Stomach (tissue), 9 donors: ENCODE measurements around the gene ZNF280D. TPM values are rescaled to one million over a fixed set of nuclear protein-coding genes. Genes with fewer than 3 reads are reported as not detected.

ENCODE experiments used
- DNase-seq, 2 donors: peaks; one replicate each; pipeline versions ENCODE4 v3.0.0 to v3.0.0-alpha.2; 2013 to 2019
- H3K27ac ChIP-seq, 5 donors: fragments of 200-600 bp in 4 of 5; sonication (generic) in 4 of 5; one replicate each; pipeline ENCODE4 v1.5.1; 2013 to 2019; ENCODE audit warnings: mild to moderate bottlenecking in 1 of 5, moderate library complexity in 1 of 5
- H3K27me3 ChIP-seq, 3 donors: fragments of 200-600 bp; sonication (generic); one replicate each; pipeline ENCODE4 v1.5.1; 2017 to 2019; ENCODE audit warnings: mixed run types in 1 of 3
- H3K36me3 ChIP-seq, 4 donors: fragments of 200-600 bp; sonication (generic); 1 replicate in 3 of 4; 2 replicates in 1 of 4; pipeline ENCODE4 v1.5.1; 2016 to 2019
- H3K4me1 ChIP-seq, 4 donors: fragments of 200-600 bp; sonication (generic); one replicate each; pipeline ENCODE4 v1.5.1; 2016 to 2019
- H3K4me3 ChIP-seq, 4 donors: fragments of 200-600 bp; sonication (generic) in 3 of 4; one replicate each; pipeline ENCODE4 v1.5.1; 2016 to 2019; ENCODE audit warnings: mild to moderate bottlenecking in 1 of 4
- H3K9me3 ChIP-seq, 4 donors: fragments of 200-600 bp; sonication (generic); one replicate each; pipeline ENCODE4 v1.5.1; 2016 to 2019
- CTCF ChIP-seq, 7 experiments: fragments of 450-650 bp in 4 of 7; fragments of 200-600 bp in 3 of 7; sonication (generic) in 3 of 7; IDR thresholded peaks; one replicate each; pipeline ENCODE4 v1.5.1; 2016 to 2019; ENCODE audit warnings: antibody characterized with exemption in 7 of 7, control low read depth in 2 of 7, mild to moderate bottlenecking in 1 of 7
- EP300 ChIP-seq: sonication (generic); formaldehyde crosslinking; IDR thresholded peaks from one replicate; pipeline ENCODE4 v1.6.1; 2017; ENCODE audit warnings: antibody characterized with exemption
- POLR2A ChIP-seq, 4 donors: fragments of 450-650 bp; IDR thresholded peaks; one replicate each; pipeline ENCODE4 v1.6.1; 2016; ENCODE audit warnings: antibody characterized with exemption in 4 of 4, control low read depth in 2 of 4, mild to moderate bottlenecking in 1 of 4, moderate library complexity in 1 of 4
- POLR2AphosphoS5 ChIP-seq, 3 donors: sonication (generic); formaldehyde crosslinking; IDR thresholded peaks; one replicate each; pipeline ENCODE4 v1.6.1; 2016; ENCODE audit warnings: antibody characterized with exemption in 3 of 3
- WGBS, 5 donors: extraction: QIAGEN DNeasy Blood & Tissue Kit in 3 of 5; methylation state at CpG; one replicate each; pipeline versions ENCODE4 v1.1.5 to v1.1.7; 2013 to 2018; 5-methylcytosine and 5-hydroxymethylcytosine counted together
- intact Hi-C: fragments of 100-400 bp; cut with DNase I; formaldehyde crosslinking; loops from one replicate; pipeline ENCODE4 v1.15.1; 2023; ENCODE audit warnings: low total_unique reads
- polyA plus RNA-seq, 3 donors: library from polyadenylated mRNA; stranded (reverse); fragments of 200-250 nt; gene quantifications; one replicate each; pipeline ENCODE4 v1.2.3, GENCODE V29; 2013
- total RNA-seq, 5 donors: library from RNA; depleted of rRNA; stranded (reverse); fragments of >200 nt; gene quantifications; one replicate each; pipeline versions ENCODE4 v1.1.0 to v1.2.3, GENCODE V29; 2014 to 2016
- donor health status: healthy with polysubstance abuse.
- donor health status: Bipolar disorder and iron deficiency.
- donor health status: healthy.

ZNF280D gene
- total and polyA plus RNA-seq, 8 donors: 7.6 to 142 (median 33.3) TPM

DNA sequence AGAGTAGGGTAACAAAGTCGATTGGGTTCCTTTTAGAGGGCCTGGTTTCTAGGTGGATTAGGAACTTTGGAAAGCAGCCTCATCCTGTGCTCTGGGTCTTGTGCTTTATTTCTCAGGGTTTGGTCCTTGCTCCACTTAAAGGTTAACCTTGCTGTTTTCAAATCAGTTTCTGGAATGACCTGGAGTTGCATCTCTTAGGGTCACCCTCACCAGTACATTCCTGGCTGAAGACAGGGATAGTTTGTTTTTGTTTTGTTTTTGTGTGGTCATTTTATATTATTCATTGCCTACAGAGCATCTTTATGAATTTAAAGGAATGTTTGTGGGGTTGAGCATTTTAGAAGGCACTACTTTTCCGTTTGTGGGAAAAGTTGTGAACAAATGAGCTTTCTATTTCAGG is 45.5 kb upstream of the ZNF280D start:
- TF ChIP-seq CTCF (IDR thresholded peaks at IDR 0.05) (no peak), POLR2A (IDR thresholded peaks at IDR 0.05) (no peak), POLR2AphosphoS5 (IDR thresholded peaks at IDR 0.05) (no peak), EP300 (no peak)
- no peak overlapping the region for H3K4me3 ChIP-seq
- H3K27ac ChIP-seq: no peak overlapping the region
- DNase-seq: no peak
- no peaks in the 10 kb centered on the region for H3K9me3 ChIP-seq
- no peaks in the 10 kb centered on the region for H3K36me3 ChIP-seq
- no peaks in the 10 kb centered on the region for H3K27me3 ChIP-seq
- peaks cover 0 to 15% (median 6%) of the 10 kb centered on the region in 4 donors for H3K4me1 ChIP-seq
- intact Hi-C loops: no loop called here
- 75 to 91% (median 81%) methylated on average over 2 of the region's 2 CpGs for WGBS, 5 donors

- TF ChIP-seq EP300: no peak
- TF ChIP-seq CTCF (IDR thresholded peaks at IDR 0.05): no peak
- TF ChIP-seq POLR2A (IDR thresholded peaks at IDR 0.05): no peak
- TF ChIP-seq POLR2AphosphoS5 (IDR thresholded peaks at IDR 0.05): no peak
- Histone ChIP-seq H3K27me3 (no peaks in the 10 kb centered on the region), H3K36me3 (no peaks in the 10 kb centered on the region), H3K4me1 (peaks cover 0 to 27% (median 13%) of the 10 kb centered on the region in 4 donors), H3K9me3 (no peaks in the 10 kb centered on the region), H3K4me3 (no peak overlapping the region), H3K27ac (no peak overlapping the region)
- intact Hi-C loops: no loop called here
- DNase-seq: no peak
- WGBS, 5 donors: 89 to 97% (median 91%) methylated on average over 3 of the region's 3 CpGs
These were observed 43.5 kb upstream of the ZNF280D start for GRCh38 chr15:56776839-56777238.

- no peaks in the 10 kb centered on the region for H3K27me3 ChIP-seq
- no peak for DNase-seq
- peaks cover 0 to 27% (median 13%) of the 10 kb centered on the region in 4 donors for H3K4me1 ChIP-seq
- no peaks in the 10 kb centered on the region for H3K36me3 ChIP-seq
- intact Hi-C loops: no loop called here
- no peaks in the 10 kb centered on the region for H3K9me3 ChIP-seq
- H3K4me3 ChIP-seq: no peak overlapping the region
- peak overlapping the region in 2 of 5 donors; percentile 8 to 13 for H3K27ac ChIP-seq
- 43 to 55% (median 49%) methylated on average over 1 of the region's 1 CpG for WGBS, 5 donors
- no peak for TF ChIP-seq POLR2AphosphoS5 (IDR thresholded peaks at IDR 0.05)
- TF ChIP-seq EP300: no peak
- no peak for TF ChIP-seq POLR2A (IDR thresholded peaks at IDR 0.05)
- no peak for TF ChIP-seq CTCF (IDR thresholded peaks at IDR 0.05)
These were observed 42.3 kb upstream of the ZNF280D start for GRCh38 chr15:56775641-56776040.

DNA sequence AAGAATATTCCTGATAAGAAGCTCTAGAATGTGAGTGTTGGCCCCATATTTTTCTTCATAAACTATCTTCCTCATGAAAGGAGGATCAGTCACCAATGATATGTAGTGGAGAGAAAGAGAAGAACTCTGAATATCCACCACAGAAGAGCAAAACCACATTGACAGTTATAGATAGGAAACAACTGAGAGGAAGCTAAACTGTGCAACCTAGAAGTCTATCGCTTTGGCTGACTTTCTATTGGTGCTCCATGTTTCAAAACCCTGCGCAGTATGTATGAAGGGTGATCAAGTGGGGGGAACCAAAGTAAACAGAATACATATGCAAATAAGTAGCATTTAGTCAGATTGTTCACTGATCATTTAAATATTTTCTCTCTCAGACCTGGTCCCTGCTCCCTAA is 41.0 kb upstream of the ZNF280D start:
- Histone ChIP-seq H3K4me3 (no peak overlapping the region), H3K36me3 (no peaks in the 10 kb centered on the region), H3K27ac (peak overlapping the region in 2 of 5 donors; percentile 55 to 72), H3K9me3 (no peaks in the 10 kb centered on the region), H3K27me3 (no peaks in the 10 kb centered on the region), H3K4me1 (peaks cover 0 to 33% (median 15%) of the 10 kb centered on the region in 4 donors)
- DNase-seq: no peak
- WGBS, 5 donors: 81 to 92% (median 86%) methylated on average over 2 of the region's 2 CpGs
- intact Hi-C loops: no loop called here
- TF ChIP-seq POLR2AphosphoS5 (IDR thresholded peaks at IDR 0.05) (no peak), POLR2A (IDR thresholded peaks at IDR 0.05) (no peak), CTCF (IDR thresholded peaks at IDR 0.05) (no peak), EP300 (no peak)
